NCI-H510A treated with DMSO at 0.1 percent for 48 hours (cell line): ENCODE data around the gene ACVR1B.

Experiments used
- DNase-seq: peaks from one replicate; lab custom pipeline; 2025; lab: John Stamatoyannopoulos, UW

ACVR1B gene

DNA sequence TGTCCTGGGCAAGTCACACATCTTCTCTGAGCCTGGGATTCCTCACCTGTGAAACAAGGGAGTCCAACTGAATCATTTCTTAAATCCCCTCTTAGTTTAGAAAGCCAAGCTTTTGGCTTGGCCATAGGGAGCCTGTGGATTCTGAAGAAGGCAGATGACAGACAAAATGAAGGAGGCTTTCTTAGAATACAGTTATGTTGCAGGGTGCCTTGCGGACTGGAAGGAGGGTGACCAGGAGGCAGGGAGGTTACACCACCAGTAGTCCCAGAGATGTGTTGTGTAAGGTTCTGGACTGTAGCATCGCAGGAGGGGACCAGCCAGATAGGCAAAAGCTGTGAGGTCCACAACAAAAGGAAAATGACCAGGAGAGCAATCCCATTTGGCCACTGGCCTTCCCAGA, 8.2 kb upstream of the ACVR1B start:
- no peak for DNase-seq

DNA sequence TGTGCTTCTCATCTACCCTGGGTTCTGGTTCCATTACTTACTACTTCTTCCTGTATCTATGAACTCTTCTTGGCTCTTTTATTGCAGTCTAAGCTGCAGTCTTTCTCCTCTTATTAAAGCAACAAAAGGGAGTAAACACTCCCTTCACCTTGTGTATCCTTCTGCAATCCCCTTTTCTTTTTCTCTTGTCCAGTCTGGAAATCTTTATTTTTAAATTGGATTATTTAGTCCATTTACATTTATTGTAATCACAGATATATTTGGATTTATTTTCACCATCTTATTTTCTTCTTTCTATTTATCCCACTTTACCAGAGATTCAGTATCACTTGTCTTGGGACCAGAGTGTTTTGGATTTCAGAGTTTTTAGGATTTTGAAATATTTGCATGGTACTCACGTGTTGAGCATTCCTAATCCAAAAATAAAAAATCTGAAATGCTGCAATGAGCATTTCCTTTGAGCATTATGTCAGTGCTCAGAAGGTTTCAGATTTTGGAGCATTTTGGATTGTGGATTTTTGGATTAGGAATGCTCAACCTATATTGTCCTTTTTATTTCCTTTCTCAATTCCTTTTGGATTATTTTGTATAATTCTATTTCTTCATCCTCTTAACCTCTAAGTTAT, 6.8 kb upstream of the ACVR1B start:
- no peak for DNase-seq

DNA sequence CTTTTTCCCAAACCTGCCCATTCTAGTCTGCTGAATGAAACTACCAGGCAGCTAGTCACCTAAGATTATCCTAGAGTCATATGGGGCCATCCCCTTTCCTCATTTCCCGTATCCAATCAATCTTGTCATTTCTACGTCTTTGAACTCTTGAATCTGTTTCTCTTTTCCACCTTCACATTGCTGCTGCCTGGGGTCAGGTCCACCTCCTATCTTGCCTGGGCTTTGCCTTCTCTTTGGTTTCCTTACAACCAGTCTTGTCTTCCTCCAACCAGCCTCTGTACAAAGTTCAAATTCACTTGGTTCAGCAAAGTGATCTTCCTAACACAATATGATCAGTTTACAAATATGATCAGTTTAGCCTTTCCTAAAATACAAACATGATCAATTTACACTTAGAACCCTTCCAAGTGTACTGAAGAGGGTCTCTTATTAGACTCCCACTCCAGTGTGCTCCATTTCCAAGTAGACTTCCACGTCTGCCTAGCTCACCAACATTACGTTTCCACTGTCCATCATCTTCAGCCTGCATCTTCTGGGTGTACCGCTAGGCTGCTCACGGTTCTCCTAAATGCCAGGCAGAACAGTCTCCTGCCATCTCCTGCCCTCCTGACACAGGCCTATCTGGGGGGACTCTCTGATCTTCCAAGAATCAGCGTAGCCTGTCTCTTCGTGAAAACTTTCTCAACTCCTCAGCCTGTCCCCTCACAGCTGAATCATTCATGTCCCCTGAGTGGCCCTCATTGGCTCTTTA, 4.1 kb upstream of the ACVR1B start:
- no peak for DNase-seq

- no peak for DNase-seq
Observed at GRCh38 chr12:51948066-51948465, 3.4 kb upstream of the ACVR1B start.

DNA sequence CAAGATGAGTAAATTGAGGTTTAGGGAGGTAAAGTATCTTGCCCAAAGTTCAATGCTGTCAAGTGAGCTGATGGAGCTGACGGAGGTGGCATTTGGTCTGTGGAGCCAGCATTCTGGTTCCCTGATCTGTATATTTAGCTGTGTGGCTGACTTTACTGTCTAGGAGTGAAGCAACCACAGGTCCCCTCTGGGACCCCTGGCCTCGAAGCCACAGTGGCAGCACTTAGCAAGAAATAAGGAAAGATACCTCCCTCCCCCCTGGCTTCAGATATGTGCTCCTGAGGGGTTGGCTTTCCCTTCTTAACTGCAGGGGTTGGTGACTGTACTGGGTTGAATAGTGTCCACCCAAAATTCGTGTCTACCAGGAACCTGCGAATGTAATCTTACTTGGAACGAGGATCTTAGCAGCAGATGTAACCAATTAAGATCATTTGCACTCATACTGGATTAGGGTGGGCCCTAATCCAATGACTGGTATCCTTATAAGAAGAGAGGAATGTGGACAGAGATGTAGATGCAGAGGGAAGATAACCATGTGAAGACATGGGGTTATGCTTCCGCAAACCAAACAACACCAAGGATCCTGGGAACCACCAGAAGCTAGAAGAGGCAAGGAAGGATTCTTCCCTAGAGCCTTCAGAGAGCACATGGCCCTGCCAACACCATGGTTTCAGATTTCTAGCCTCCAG, 2.0 kb upstream of the ACVR1B start:
- no peak for DNase-seq

DNA sequence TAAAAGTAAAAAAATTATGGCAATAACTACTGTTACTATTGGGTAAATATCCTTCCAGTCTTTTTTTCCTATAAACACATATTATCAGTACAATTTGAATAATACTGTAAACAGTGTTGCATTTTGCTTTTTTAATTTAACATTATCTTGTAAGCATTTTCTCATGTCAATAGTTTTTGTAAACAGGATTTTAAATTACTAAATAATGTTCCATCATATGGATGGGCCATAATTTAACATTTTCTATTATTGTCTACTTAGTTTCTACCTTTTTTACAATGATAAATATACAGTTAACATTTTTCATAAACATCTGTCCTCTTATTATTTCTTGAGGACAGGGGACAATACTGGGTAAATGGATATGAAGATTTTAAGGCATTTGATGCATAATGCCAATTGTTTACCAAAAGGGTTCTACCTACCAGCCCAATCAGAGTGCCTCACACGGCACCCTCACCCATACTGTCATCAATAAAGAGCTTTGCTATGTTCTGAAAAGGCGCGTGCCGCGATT, 759 bp upstream of the ACVR1B start:
- no peak for DNase-seq

GRCh38 chr12:51951843-51952722, 584 bp downstream of the ACVR1B start:
- DNase-seq = no peak

- no peak for DNase-seq
Observed at GRCh38 chr12:51953089-51953488, 1.6 kb downstream of the ACVR1B start.

- no peak for DNase-seq
Observed at GRCh38 chr12:51953864-51954263, 2.4 kb downstream of the ACVR1B start.

- peak; percentile 64 for DNase-seq
Observed at GRCh38 chr12:51954561-51955361, 3.3 kb downstream of the ACVR1B start.

GRCh38 chr12:51955702-51956101, 4.2 kb downstream of the ACVR1B start:
- DNase-seq = no peak

GRCh38 chr12:51958542-51958941, 7.0 kb downstream of the ACVR1B start:
- no peak for DNase-seq

- DNase-seq = no peak
Observed at GRCh38 chr12:51959211-51959610, 7.7 kb downstream of the ACVR1B start.

- no peak for DNase-seq
Observed at GRCh38 chr12:51959921-51960320, 8.4 kb downstream of the ACVR1B start.

DNA sequence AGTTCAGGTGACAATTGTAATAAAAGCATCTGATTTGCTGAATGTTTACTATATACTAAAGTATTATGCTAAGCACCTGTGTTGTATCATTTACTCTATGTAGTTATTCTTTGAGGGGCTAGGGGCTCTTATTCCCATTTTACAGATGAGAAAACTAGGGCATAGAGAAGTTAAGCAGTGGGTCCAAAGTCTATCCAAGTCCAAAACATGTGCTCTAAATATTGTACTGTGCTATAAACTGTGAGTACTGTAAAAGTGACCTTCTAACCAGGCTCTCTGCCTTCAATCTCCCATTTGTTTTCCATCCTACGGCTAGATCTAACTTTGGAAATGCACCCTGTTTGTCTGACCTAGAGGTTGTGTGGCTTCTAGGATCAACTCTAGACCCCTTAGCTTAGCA, 9.0 kb downstream of the ACVR1B start:
- no peak for DNase-seq

DNA sequence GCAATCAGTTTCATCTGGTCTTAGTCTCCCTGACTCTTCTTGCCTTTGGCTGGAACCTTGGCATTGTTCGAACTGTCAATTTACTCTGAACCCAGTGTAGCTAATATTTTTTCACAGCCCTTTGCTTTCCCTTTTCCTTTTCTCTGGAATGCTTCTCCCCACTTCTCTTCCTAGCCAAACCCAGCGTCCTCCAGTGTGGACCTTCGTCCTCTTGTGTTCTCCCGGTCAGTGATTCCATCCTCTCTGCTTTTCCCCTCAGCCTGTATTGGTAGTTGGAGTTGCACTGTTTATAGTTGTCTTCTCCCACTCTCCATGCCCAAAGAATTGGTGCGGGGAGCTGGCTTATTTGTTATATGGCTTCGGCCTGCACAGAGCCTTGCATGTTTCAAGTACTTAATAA, 9.4 kb downstream of the ACVR1B start:
- DNase-seq = no peak

GRCh38 chr12:51961834-51962233, 10.3 kb downstream of the ACVR1B start:
- no peak for DNase-seq

- DNase-seq = no peak
Observed at GRCh38 chr12:51962737-51963136, 11.2 kb downstream of the ACVR1B start.

GRCh38 chr12:51963477-51963876, 12.0 kb downstream of the ACVR1B start:
- no peak for DNase-seq

- DNase-seq = no peak
Observed at GRCh38 chr12:51969643-51970042, 18.1 kb downstream of the ACVR1B start.
